Ishikawa (cell line): ENCODE measurements around the gene SCD5.
A peak's percentile ranks its signal among the peaks of the same experiment; 100 is the strongest.

ENCODE experiments used
- CEBPB ChIP-seq: IDR thresholded peaks from 2 replicates; pipeline ENCODE4 v1.6.1; 2012
- EGR1 ChIP-seq: IDR thresholded peaks from 2 replicates; pipeline ENCODE4 v1.6.1; 2012
- EP300 ChIP-seq: IDR thresholded peaks from 2 replicates; pipeline ENCODE4 v1.6.1; 2012; ENCODE audit warnings: borderline replicate concordance
- FOXM1 ChIP-seq: IDR thresholded peaks from 2 replicates; pipeline ENCODE4 v1.6.1; 2012; ENCODE audit warnings: low read depth, borderline replicate concordance
- NFIC ChIP-seq: IDR thresholded peaks from 2 replicates; pipeline ENCODE4 v1.6.1; 2012
- RAD21 ChIP-seq: IDR thresholded peaks from 2 replicates; pipeline ENCODE4 v1.6.1; 2012; ENCODE audit warnings: low read depth
- TAF1 ChIP-seq: IDR thresholded peaks from 2 replicates; pipeline ENCODE4 v1.6.1; 2012; ENCODE audit warnings: low read depth, mild to moderate bottlenecking
- TCF12 ChIP-seq: IDR thresholded peaks from 2 replicates; pipeline ENCODE4 v1.6.1; 2012; ENCODE audit warnings: low read depth
- TEAD4 ChIP-seq: IDR thresholded peaks from 2 replicates; pipeline ENCODE4 v1.6.1; 2012
- USF1 ChIP-seq: IDR thresholded peaks from 2 replicates; pipeline ENCODE4 v1.6.1; 2012
- YY1 ChIP-seq: IDR thresholded peaks from 2 replicates; pipeline ENCODE4 v1.6.1; 2012; ENCODE audit warnings: low read depth
- ZBTB7A ChIP-seq: IDR thresholded peaks from 2 replicates; pipeline ENCODE4 v1.6.1; 2012; ENCODE audit warnings: low read depth
- TF ChIP-seq, protein P1 (sequence below): IDR thresholded peaks from 2 replicates; pipeline ENCODE4 v1.6.1; 2012
- TF ChIP-seq, protein P2 (sequence below): IDR thresholded peaks from 2 replicates; pipeline ENCODE4 v1.6.1; 2012; ENCODE audit warnings: low read depth, mild to moderate bottlenecking

- no peak for TF ChIP-seq CEBPB
- TF ChIP-seq TAF1, result no peak
- TF ChIP-seq EGR1, result no peak
- no peak for TF ChIP-seq USF1
- no peak for TF ChIP-seq EP300
- TF ChIP-seq TCF12, result no peak
- TF ChIP-seq RAD21, result no peak
- TF ChIP-seq ZBTB7A, result no peak
- TF ChIP-seq, protein P1, sequence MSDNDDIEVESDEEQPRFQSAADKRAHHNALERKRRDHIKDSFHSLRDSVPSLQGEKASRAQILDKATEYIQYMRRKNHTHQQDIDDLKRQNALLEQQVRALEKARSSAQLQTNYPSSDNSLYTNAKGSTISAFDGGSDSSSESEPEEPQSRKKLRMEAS, result peak; percentile 28; the same call in 1 of the 2 replicates
- no peak for TF ChIP-seq YY1
- peak; percentile 32 for TF ChIP-seq TEAD4
- TF ChIP-seq NFIC, result peak; percentile 12; the same call in 1 of the 2 replicates
- TF ChIP-seq, protein P2, sequence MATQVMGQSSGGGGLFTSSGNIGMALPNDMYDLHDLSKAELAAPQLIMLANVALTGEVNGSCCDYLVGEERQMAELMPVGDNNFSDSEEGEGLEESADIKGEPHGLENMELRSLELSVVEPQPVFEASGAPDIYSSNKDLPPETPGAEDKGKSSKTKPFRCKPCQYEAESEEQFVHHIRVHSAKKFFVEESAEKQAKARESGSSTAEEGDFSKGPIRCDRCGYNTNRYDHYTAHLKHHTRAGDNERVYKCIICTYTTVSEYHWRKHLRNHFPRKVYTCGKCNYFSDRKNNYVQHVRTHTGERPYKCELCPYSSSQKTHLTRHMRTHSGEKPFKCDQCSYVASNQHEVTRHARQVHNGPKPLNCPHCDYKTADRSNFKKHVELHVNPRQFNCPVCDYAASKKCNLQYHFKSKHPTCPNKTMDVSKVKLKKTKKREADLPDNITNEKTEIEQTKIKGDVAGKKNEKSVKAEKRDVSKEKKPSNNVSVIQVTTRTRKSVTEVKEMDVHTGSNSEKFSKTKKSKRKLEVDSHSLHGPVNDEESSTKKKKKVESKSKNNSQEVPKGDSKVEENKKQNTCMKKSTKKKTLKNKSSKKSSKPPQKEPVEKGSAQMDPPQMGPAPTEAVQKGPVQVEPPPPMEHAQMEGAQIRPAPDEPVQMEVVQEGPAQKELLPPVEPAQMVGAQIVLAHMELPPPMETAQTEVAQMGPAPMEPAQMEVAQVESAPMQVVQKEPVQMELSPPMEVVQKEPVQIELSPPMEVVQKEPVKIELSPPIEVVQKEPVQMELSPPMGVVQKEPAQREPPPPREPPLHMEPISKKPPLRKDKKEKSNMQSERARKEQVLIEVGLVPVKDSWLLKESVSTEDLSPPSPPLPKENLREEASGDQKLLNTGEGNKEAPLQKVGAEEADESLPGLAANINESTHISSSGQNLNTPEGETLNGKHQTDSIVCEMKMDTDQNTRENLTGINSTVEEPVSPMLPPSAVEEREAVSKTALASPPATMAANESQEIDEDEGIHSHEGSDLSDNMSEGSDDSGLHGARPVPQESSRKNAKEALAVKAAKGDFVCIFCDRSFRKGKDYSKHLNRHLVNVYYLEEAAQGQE, result no peak
- TF ChIP-seq FOXM1, result no peak
These were observed 18.3 kb downstream of the SCD5 start for GRCh38 chr4:82780170-82780751.
